ENCODE data around the gene ZBED4.

ZBED4 gene

GRCh38 chr22:49863931-49864330 is 10.3 kb downstream of the ZBED4 start:
- peaks cover 7% of the 10 kb centered on the region for H3K4me1 ChIP-seq (ENCODE audit: control insufficient read depth, insufficient read depth, low read length)
- H3K27me3 ChIP-seq (ENCODE audit: control insufficient read depth, insufficient read depth, low read length) = no peaks in the 10 kb centered on the region
- H3K36me3 ChIP-seq (ENCODE audit: control insufficient read depth, insufficient read depth, low read length) = no peaks in the 10 kb centered on the region
- no peaks in the 10 kb centered on the region for H3K9me3 ChIP-seq (ENCODE audit: control insufficient read depth, low read length)
- H3K9ac ChIP-seq (ENCODE audit: low read length) = no peak overlapping the region
- H3K4me3 ChIP-seq (ENCODE audit: low read length) = no peak overlapping the region

- peaks cover 7% of the 10 kb centered on the region for H3K4me1 ChIP-seq (ENCODE audit: control insufficient read depth, insufficient read depth, low read length)
- no peaks in the 10 kb centered on the region for H3K36me3 ChIP-seq (ENCODE audit: control insufficient read depth, insufficient read depth, low read length)
Measured at GRCh38 chr22:49865156-49865555, 11.5 kb downstream of the ZBED4 start.

GRCh38 chr22:49866134-49866533 is 12.5 kb downstream of the ZBED4 start:
- H3K4me1 ChIP-seq (ENCODE audit: control insufficient read depth, insufficient read depth, low read length) = peaks cover 7% of the 10 kb centered on the region
- H3K9ac ChIP-seq (ENCODE audit: low read length) = no peak overlapping the region
- no peaks in the 10 kb centered on the region for H3K9me3 ChIP-seq (ENCODE audit: control insufficient read depth, low read length)
- no peaks in the 10 kb centered on the region for H3K27me3 ChIP-seq (ENCODE audit: control insufficient read depth, insufficient read depth, low read length)
- H3K4me3 ChIP-seq (ENCODE audit: low read length) = no peak overlapping the region
- H3K36me3 ChIP-seq (ENCODE audit: control insufficient read depth, insufficient read depth, low read length) = no peaks in the 10 kb centered on the region

More at GRCh38 chr22:49865156-49865555, 11.5 kb downstream of the ZBED4 start:
- Histone ChIP-seq H3K9ac (ENCODE audit: low read length) (no peak overlapping the region), H3K27me3 (ENCODE audit: control insufficient read depth, insufficient read depth, low read length) (no peaks in the 10 kb centered on the region), H3K9me3 (ENCODE audit: control insufficient read depth, low read length) (no peaks in the 10 kb centered on the region), H3K4me3 (ENCODE audit: low read length) (no peak overlapping the region)

- Histone ChIP-seq H3K4me1 (ENCODE audit: control insufficient read depth, insufficient read depth, low read length) (peaks cover 7% of the 10 kb centered on the region), H3K36me3 (ENCODE audit: control insufficient read depth, insufficient read depth, low read length) (no peaks in the 10 kb centered on the region), H3K27me3 (ENCODE audit: control insufficient read depth, insufficient read depth, low read length) (no peaks in the 10 kb centered on the region), H3K9me3 (ENCODE audit: control insufficient read depth, low read length) (no peaks in the 10 kb centered on the region), H3K4me3 (ENCODE audit: low read length) (no peak overlapping the region), H3K9ac (ENCODE audit: low read length) (no peak overlapping the region)
Measured at GRCh38 chr22:49866646-49867045, 13.0 kb downstream of the ZBED4 start.

GRCh38 chr22:49867303-49868265 is 13.9 kb downstream of the ZBED4 start:
- no peak overlapping the region for H3K9ac ChIP-seq (ENCODE audit: low read length)
- H3K4me3 ChIP-seq (ENCODE audit: low read length) = no peak overlapping the region
- H3K27me3 ChIP-seq (ENCODE audit: control insufficient read depth, insufficient read depth, low read length) = no peaks in the 10 kb centered on the region
- no peaks in the 10 kb centered on the region for H3K9me3 ChIP-seq (ENCODE audit: control insufficient read depth, low read length)
- no peaks in the 10 kb centered on the region for H3K4me1 ChIP-seq (ENCODE audit: control insufficient read depth, insufficient read depth, low read length)
- H3K36me3 ChIP-seq (ENCODE audit: control insufficient read depth, insufficient read depth, low read length) = no peaks in the 10 kb centered on the region

GRCh38 chr22:49869086-49869830 is 15.6 kb downstream of the ZBED4 start:
- no peaks in the 10 kb centered on the region for H3K9me3 ChIP-seq (ENCODE audit: control insufficient read depth, low read length)
- no peaks in the 10 kb centered on the region for H3K27me3 ChIP-seq (ENCODE audit: control insufficient read depth, insufficient read depth, low read length)
- no peaks in the 10 kb centered on the region for H3K36me3 ChIP-seq (ENCODE audit: control insufficient read depth, insufficient read depth, low read length)
- H3K9ac ChIP-seq (ENCODE audit: low read length) = no peak overlapping the region
- no peaks in the 10 kb centered on the region for H3K4me1 ChIP-seq (ENCODE audit: control insufficient read depth, insufficient read depth, low read length)
- H3K4me3 ChIP-seq (ENCODE audit: low read length) = no peak overlapping the region

GRCh38 chr22:49869845-49870712 is 16.4 kb downstream of the ZBED4 start:
- no peaks in the 10 kb centered on the region for H3K36me3 ChIP-seq (ENCODE audit: control insufficient read depth, insufficient read depth, low read length)
- H3K27me3 ChIP-seq (ENCODE audit: control insufficient read depth, insufficient read depth, low read length) = no peaks in the 10 kb centered on the region
- H3K9me3 ChIP-seq (ENCODE audit: control insufficient read depth, low read length) = no peaks in the 10 kb centered on the region
- no peak overlapping the region for H3K4me3 ChIP-seq (ENCODE audit: low read length)
- no peaks in the 10 kb centered on the region for H3K4me1 ChIP-seq (ENCODE audit: control insufficient read depth, insufficient read depth, low read length)
- no peak overlapping the region for H3K9ac ChIP-seq (ENCODE audit: low read length)

GRCh38 chr22:49871482-49871881 is 17.8 kb downstream of the ZBED4 start:
- H3K9ac ChIP-seq (ENCODE audit: low read length) = no peak overlapping the region

GRCh38 chr22:49872347-49872746 is 18.7 kb downstream of the ZBED4 start:
- no peaks in the 10 kb centered on the region for H3K4me1 ChIP-seq (ENCODE audit: control insufficient read depth, insufficient read depth, low read length)

More at GRCh38 chr22:49871482-49871881, 17.8 kb downstream of the ZBED4 start:
- H3K4me1 ChIP-seq (ENCODE audit: control insufficient read depth, insufficient read depth, low read length) = no peaks in the 10 kb centered on the region
- H3K36me3 ChIP-seq (ENCODE audit: control insufficient read depth, insufficient read depth, low read length) = no peaks in the 10 kb centered on the region
- H3K4me3 ChIP-seq (ENCODE audit: low read length) = no peak overlapping the region
- no peaks in the 10 kb centered on the region for H3K27me3 ChIP-seq (ENCODE audit: control insufficient read depth, insufficient read depth, low read length)
- no peaks in the 10 kb centered on the region for H3K9me3 ChIP-seq (ENCODE audit: control insufficient read depth, low read length)

GRCh38 chr22:49873228-49873940 is 19.7 kb downstream of the ZBED4 start:
- no peaks in the 10 kb centered on the region for H3K9me3 ChIP-seq (ENCODE audit: control insufficient read depth, low read length)
- H3K4me1 ChIP-seq (ENCODE audit: control insufficient read depth, insufficient read depth, low read length) = no peaks in the 10 kb centered on the region
- no peaks in the 10 kb centered on the region for H3K36me3 ChIP-seq (ENCODE audit: control insufficient read depth, insufficient read depth, low read length)
- no peak overlapping the region for H3K9ac ChIP-seq (ENCODE audit: low read length)
- no peaks in the 10 kb centered on the region for H3K27me3 ChIP-seq (ENCODE audit: control insufficient read depth, insufficient read depth, low read length)
- no peak overlapping the region for H3K4me3 ChIP-seq (ENCODE audit: low read length)

More at GRCh38 chr22:49872347-49872746, 18.7 kb downstream of the ZBED4 start:
- no peaks in the 10 kb centered on the region for H3K9me3 ChIP-seq (ENCODE audit: control insufficient read depth, low read length)
- no peak overlapping the region for H3K9ac ChIP-seq (ENCODE audit: low read length)
- no peak overlapping the region for H3K4me3 ChIP-seq (ENCODE audit: low read length)
- no peaks in the 10 kb centered on the region for H3K36me3 ChIP-seq (ENCODE audit: control insufficient read depth, insufficient read depth, low read length)
- H3K27me3 ChIP-seq (ENCODE audit: control insufficient read depth, insufficient read depth, low read length) = no peaks in the 10 kb centered on the region

- Histone ChIP-seq H3K4me3 (ENCODE audit: low read length) (no peak overlapping the region), H3K27me3 (ENCODE audit: control insufficient read depth, insufficient read depth, low read length) (no peaks in the 10 kb centered on the region), H3K9me3 (ENCODE audit: control insufficient read depth, low read length) (no peaks in the 10 kb centered on the region), H3K4me1 (ENCODE audit: control insufficient read depth, insufficient read depth, low read length) (no peaks in the 10 kb centered on the region), H3K9ac (ENCODE audit: low read length) (no peak overlapping the region), H3K36me3 (ENCODE audit: control insufficient read depth, insufficient read depth, low read length) (no peaks in the 10 kb centered on the region)
Measured at GRCh38 chr22:49877642-49878041, 24.0 kb downstream of the ZBED4 start.

Measured in mucosa of stomach (tissue), 1 donor.